ENCODE data around the gene KCNH2. TPM values are rescaled to one million over a fixed set of nuclear protein-coding genes. Genes with fewer than 3 reads are reported as not detected.
A peak's percentile ranks its signal among the peaks of the same experiment; 100 is the strongest.

KCNH2 gene
- total RNA-seq, 1 experiment from 2014 or later: 1.8 TPM

- no peak for DNase-seq (ENCODE audit: low read depth, low spot score)
- no peaks in the 10 kb centered on the region for H3K36me3 ChIP-seq (ENCODE audit: control insufficient read depth, insufficient read depth, low read length)
Observed at GRCh38 chr7:150988230-150989226, 10.4 kb upstream of the KCNH2 start.

More at GRCh38 chr7:150988230-150989226, 10.4 kb upstream of the KCNH2 start:
- in situ Hi-C loops (cut with HindIII; ENCODE audit: low pct_unique_long_range_greater_than_20kb, low sequenced_read_pairs): no loop called here
- Histone ChIP-seq H3K9me3 (ENCODE audit: control insufficient read depth, insufficient read depth, low read depth, low read length) (peaks cover 10% of the 10 kb centered on the region), H3K4me3 (ENCODE audit: low read depth in 2 of 2, low read length in 2 of 2) (no peak overlapping the region), H3K27me3 (ENCODE audit: control insufficient read depth, insufficient read depth, low read length) (no peaks in the 10 kb centered on the region), H3K4me1 (ENCODE audit: control insufficient read depth, insufficient read depth, low read length) (no peaks in the 10 kb centered on the region), H3K27ac (ENCODE audit: low read length) (no peak overlapping the region)
- TF ChIP-seq TCF7L2 (IDR thresholded peaks at IDR 0.05; ENCODE audit: low read depth, low read length): no peak
- no peak for TF ChIP-seq REST (IDR thresholded peaks at IDR 0.05; ENCODE audit: insufficient read depth in 1 of 2, low read depth in 2 of 2, low read length in 1 of 2)
- TF ChIP-seq POLR2AphosphoS5 (IDR thresholded peaks at IDR 0.05; ENCODE audit: low read depth, low read length): no peak
- TF ChIP-seq SIN3A (IDR thresholded peaks at IDR 0.05; ENCODE audit: borderline replicate concordance, insufficient read depth, low read depth, low read length): no peak
- TF ChIP-seq CTCF (IDR thresholded peaks at IDR 0.05): peak; percentile 90
- intact Hi-C loops (cut with micrococcal nuclease; ENCODE audit: unreplicated experiment): loop anchor here (2.0 to 5.0 kb wide), 2 partner anchors 90 to 211 kb away; no protein-coding TSS in a partner anchor
- CTCF ChIA-PET: interaction anchor here (0.6 to 1.0 kb wide), 4 partner anchors 22 to 580 kb away, joined by 3 to 9 read pairs (median 6); no protein-coding TSS in a partner anchor
- POLR2A ChIA-PET: no interaction called here
- BruUV-seq (replicated peaks): no TSS peak
- peak; percentile 58 for ATAC-seq
